ENCODE results near the gene OXA1L.
A peak's percentile ranks its signal among the peaks of the same experiment; 100 is the strongest.
"Not testable (repeated sequence)": the region's sequence is repeated elsewhere in the genome, so short reads cannot be mapped to it uniquely, and the experiment has no call there.

OXA1L gene

GRCh38 chr14:22802860-22803686 is 36.6 kb downstream of the OXA1L start:
- DNase-seq = no peak

GRCh38 chr14:22803687-22803974 is 37.1 kb downstream of the OXA1L start:
- no peak for DNase-seq

GRCh38 chr14:22805235-22805634 is 38.7 kb downstream of the OXA1L start:
- not testable (repeated sequence) for DNase-seq

- no peak for DNase-seq
These were observed 41.1 kb downstream of the OXA1L start for GRCh38 chr14:22807432-22808087.

- DNase-seq = no peak
These were observed 42.1 kb downstream of the OXA1L start for GRCh38 chr14:22808388-22809209.

- DNase-seq = no peak
These were observed 45.2 kb downstream of the OXA1L start for GRCh38 chr14:22811722-22812121.

- DNase-seq = no peak
These were observed 46.3 kb downstream of the OXA1L start for GRCh38 chr14:22812744-22813143.

GRCh38 chr14:22813145-22813544 is 46.7 kb downstream of the OXA1L start:
- DNase-seq = no peak

- no peak for DNase-seq
These were observed 47.9 kb downstream of the OXA1L start for GRCh38 chr14:22814373-22814772.

- DNase-seq = no peak
These were observed 48.6 kb downstream of the OXA1L start, which contains the start of gene SLC7A7 for GRCh38 chr14:22814941-22815713. Gene SLC7A7 (minus strand): TSS chr14:22815435. CDS start chr14:22813398, 2,037 bp downstream.

- DNase-seq = peak; percentile 55
These were observed 52.9 kb downstream of the OXA1L start for GRCh38 chr14:22819151-22819988.

GRCh38 chr14:22820731-22821130 is 54.2 kb downstream of the OXA1L start:
- no peak for DNase-seq

GRCh38 chr14:22821193-22822015 is 54.9 kb downstream of the OXA1L start:
- no peak for DNase-seq

GRCh38 chr14:22822016-22822570 is 55.6 kb downstream of the OXA1L start:
- DNase-seq = no peak

Measured in NCI-H2171 treated with DMSO at 0.1 percent for 48 hours (cell line).